ENCODE results near the gene PPP1CB.

GRCh38 chr2:28767337-28767736 lies 15.7 kb downstream of the PPP1CB start:
- no peak for TF ChIP-seq CTCF (IDR thresholded peaks at IDR 0.05)
- no peak for TF ChIP-seq POLR2A (IDR thresholded peaks at IDR 0.05)
